ENCODE results near the gene SEMA4D. TPM values are rescaled to one million over a fixed set of nuclear protein-coding genes. Genes with fewer than 3 reads are reported as not detected.

SEMA4D gene
- total and polyA plus RNA-seq, 8 donors: 20.0 to 71.9 (median 25.6) TPM

- no peak for ATAC-seq
- Histone ChIP-seq H3K4me3 (no peak overlapping the region), H3K4me1 (peaks cover 0 to 44% of the 10 kb centered on the region in 2 donors), H3K27me3 (no peaks in the 10 kb centered on the region), H3K9me3 (no peaks in the 10 kb centered on the region), H3K27ac (no peak overlapping the region), H3K36me3 (peaks cover 0 to 18% of the 10 kb centered on the region in 2 donors)
- intact Hi-C loops (cut with DNase I): no loop called here
- DNase-seq: no peak
- TF ChIP-seq CTCF (IDR thresholded peaks at IDR 0.05): no peak
These were observed 83.8 kb downstream of the SEMA4D start for GRCh38 chr9:89413963-89414638.

- peaks cover 0 to 18% of the 10 kb centered on the region in 2 donors for H3K36me3 ChIP-seq
- intact Hi-C loops (cut with DNase I): no loop called here
- H3K9me3 ChIP-seq: no peaks in the 10 kb centered on the region
- TF ChIP-seq CTCF (IDR thresholded peaks at IDR 0.05): no peak
- ATAC-seq (no peak), DNase-seq (no peak)
- peaks cover 0 to 43% of the 10 kb centered on the region in 2 donors for H3K4me1 ChIP-seq
- H3K4me3 ChIP-seq: no peak overlapping the region
- H3K27me3 ChIP-seq: no peaks in the 10 kb centered on the region
- H3K27ac ChIP-seq: no peak overlapping the region
These were observed 85.0 kb downstream of the SEMA4D start for GRCh38 chr9:89412951-89413350.

- no peak for TF ChIP-seq CTCF (IDR thresholded peaks at IDR 0.05)
- ATAC-seq (no peak), DNase-seq (no peak)
- Histone ChIP-seq H3K4me1 (peaks cover 0 to 39% of the 10 kb centered on the region in 2 donors), H3K27ac (no peak overlapping the region), H3K36me3 (peaks cover 0 to 18% of the 10 kb centered on the region in 2 donors), H3K9me3 (no peaks in the 10 kb centered on the region), H3K4me3 (no peak overlapping the region), H3K27me3 (no peaks in the 10 kb centered on the region)
- intact Hi-C loops (cut with DNase I): no loop called here
These were observed 85.4 kb downstream of the SEMA4D start for GRCh38 chr9:89412541-89412940.

- Histone ChIP-seq H3K4me3 (no peak overlapping the region), H3K4me1 (peaks cover 0 to 42% of the 10 kb centered on the region in 2 donors), H3K36me3 (peaks cover 0 to 18% of the 10 kb centered on the region in 2 donors), H3K27ac (no peak overlapping the region), H3K27me3 (no peaks in the 10 kb centered on the region), H3K9me3 (peaks cover 0 to 5% of the 10 kb centered on the region in 2 donors)
- no peak for TF ChIP-seq CTCF (IDR thresholded peaks at IDR 0.05)
- intact Hi-C loops (cut with DNase I): no loop called here
- ATAC-seq (no peak), DNase-seq (no peak)
These were observed 86.2 kb downstream of the SEMA4D start for GRCh38 chr9:89411759-89412158.

GRCh38 chr9:89410641-89411350 is 87.1 kb downstream of the SEMA4D start:
- DNase-seq (no peak), ATAC-seq (no peak)
- no peak overlapping the region for H3K27ac ChIP-seq
- H3K27me3 ChIP-seq: no peaks in the 10 kb centered on the region
- H3K36me3 ChIP-seq: peaks cover 0 to 18% of the 10 kb centered on the region in 2 donors
- peaks cover 0 to 51% of the 10 kb centered on the region in 2 donors for H3K4me1 ChIP-seq
- no peak for TF ChIP-seq CTCF (IDR thresholded peaks at IDR 0.05)
- peaks cover 0 to 5% of the 10 kb centered on the region in 2 donors for H3K9me3 ChIP-seq
- H3K4me3 ChIP-seq: no peak overlapping the region
- intact Hi-C loops (cut with DNase I): no loop called here
